ENCODE measurements around the gene ADSS1. TPM values are rescaled to one million over a fixed set of nuclear protein-coding genes. Genes with fewer than 3 reads are reported as not detected.

ADSS1 gene
- total RNA-seq, 1 experiment from 2014 or later: 10.0 TPM

GRCh38 chr14:104717646-104718045 is 6.4 kb upstream of the ADSS1 start (continued):
- TF ChIP-seq, protein P1, sequence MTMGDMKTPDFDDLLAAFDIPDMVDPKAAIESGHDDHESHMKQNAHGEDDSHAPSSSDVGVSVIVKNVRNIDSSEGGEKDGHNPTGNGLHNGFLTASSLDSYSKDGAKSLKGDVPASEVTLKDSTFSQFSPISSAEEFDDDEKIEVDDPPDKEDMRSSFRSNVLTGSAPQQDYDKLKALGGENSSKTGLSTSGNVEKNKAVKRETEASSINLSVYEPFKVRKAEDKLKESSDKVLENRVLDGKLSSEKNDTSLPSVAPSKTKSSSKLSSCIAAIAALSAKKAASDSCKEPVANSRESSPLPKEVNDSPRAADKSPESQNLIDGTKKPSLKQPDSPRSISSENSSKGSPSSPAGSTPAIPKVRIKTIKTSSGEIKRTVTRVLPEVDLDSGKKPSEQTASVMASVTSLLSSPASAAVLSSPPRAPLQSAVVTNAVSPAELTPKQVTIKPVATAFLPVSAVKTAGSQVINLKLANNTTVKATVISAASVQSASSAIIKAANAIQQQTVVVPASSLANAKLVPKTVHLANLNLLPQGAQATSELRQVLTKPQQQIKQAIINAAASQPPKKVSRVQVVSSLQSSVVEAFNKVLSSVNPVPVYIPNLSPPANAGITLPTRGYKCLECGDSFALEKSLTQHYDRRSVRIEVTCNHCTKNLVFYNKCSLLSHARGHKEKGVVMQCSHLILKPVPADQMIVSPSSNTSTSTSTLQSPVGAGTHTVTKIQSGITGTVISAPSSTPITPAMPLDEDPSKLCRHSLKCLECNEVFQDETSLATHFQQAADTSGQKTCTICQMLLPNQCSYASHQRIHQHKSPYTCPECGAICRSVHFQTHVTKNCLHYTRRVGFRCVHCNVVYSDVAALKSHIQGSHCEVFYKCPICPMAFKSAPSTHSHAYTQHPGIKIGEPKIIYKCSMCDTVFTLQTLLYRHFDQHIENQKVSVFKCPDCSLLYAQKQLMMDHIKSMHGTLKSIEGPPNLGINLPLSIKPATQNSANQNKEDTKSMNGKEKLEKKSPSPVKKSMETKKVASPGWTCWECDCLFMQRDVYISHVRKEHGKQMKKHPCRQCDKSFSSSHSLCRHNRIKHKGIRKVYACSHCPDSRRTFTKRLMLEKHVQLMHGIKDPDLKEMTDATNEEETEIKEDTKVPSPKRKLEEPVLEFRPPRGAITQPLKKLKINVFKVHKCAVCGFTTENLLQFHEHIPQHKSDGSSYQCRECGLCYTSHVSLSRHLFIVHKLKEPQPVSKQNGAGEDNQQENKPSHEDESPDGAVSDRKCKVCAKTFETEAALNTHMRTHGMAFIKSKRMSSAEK (CRISPR knock-in tag; IDR thresholded peaks at IDR 0.05; ENCODE audit: borderline replicate concordance): no peak
- TF ChIP-seq NR2C2 (CRISPR knock-in tag; IDR thresholded peaks at IDR 0.05) (no peak), ZNF263 (CRISPR knock-in tag; IDR thresholded peaks at IDR 0.05; ENCODE audit: low read depth) (no peak), HMGA2 (CRISPR knock-in tag; IDR thresholded peaks at IDR 0.05) (no peak), PREB (CRISPR knock-in tag; IDR thresholded peaks at IDR 0.05; ENCODE audit: borderline replicate concordance) (no peak), USF1 (CRISPR knock-in tag; IDR thresholded peaks at IDR 0.05) (no peak), ESRRA (CRISPR knock-in tag; IDR thresholded peaks at IDR 0.05; ENCODE audit: borderline replicate concordance) (no peak), IRF2 (CRISPR knock-in tag; IDR thresholded peaks at IDR 0.05; ENCODE audit: borderline replicate concordance, low read depth) (no peak), GABPB1 (CRISPR knock-in tag; IDR thresholded peaks at IDR 0.05) (no peak), TP53 (CRISPR knock-in tag; IDR thresholded peaks at IDR 0.05) (no peak), EMX1 (CRISPR knock-in tag; IDR thresholded peaks at IDR 0.05) (no peak)
- TF ChIP-seq, protein P2, sequence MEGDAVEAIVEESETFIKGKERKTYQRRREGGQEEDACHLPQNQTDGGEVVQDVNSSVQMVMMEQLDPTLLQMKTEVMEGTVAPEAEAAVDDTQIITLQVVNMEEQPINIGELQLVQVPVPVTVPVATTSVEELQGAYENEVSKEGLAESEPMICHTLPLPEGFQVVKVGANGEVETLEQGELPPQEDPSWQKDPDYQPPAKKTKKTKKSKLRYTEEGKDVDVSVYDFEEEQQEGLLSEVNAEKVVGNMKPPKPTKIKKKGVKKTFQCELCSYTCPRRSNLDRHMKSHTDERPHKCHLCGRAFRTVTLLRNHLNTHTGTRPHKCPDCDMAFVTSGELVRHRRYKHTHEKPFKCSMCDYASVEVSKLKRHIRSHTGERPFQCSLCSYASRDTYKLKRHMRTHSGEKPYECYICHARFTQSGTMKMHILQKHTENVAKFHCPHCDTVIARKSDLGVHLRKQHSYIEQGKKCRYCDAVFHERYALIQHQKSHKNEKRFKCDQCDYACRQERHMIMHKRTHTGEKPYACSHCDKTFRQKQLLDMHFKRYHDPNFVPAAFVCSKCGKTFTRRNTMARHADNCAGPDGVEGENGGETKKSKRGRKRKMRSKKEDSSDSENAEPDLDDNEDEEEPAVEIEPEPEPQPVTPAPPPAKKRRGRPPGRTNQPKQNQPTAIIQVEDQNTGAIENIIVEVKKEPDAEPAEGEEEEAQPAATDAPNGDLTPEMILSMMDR (IDR thresholded peaks at IDR 0.05): no peak
- TF ChIP-seq, protein P3, sequence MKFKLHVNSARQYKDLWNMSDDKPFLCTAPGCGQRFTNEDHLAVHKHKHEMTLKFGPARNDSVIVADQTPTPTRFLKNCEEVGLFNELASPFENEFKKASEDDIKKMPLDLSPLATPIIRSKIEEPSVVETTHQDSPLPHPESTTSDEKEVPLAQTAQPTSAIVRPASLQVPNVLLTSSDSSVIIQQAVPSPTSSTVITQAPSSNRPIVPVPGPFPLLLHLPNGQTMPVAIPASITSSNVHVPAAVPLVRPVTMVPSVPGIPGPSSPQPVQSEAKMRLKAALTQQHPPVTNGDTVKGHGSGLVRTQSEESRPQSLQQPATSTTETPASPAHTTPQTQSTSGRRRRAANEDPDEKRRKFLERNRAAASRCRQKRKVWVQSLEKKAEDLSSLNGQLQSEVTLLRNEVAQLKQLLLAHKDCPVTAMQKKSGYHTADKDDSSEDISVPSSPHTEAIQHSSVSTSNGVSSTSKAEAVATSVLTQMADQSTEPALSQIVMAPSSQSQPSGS (CRISPR knock-in tag; IDR thresholded peaks at IDR 0.05; ENCODE audit: borderline replicate concordance, low read depth): no peak

- Mint-ChIP-seq H3K36me3 (peaks cover 2% of the 10 kb centered on the region; the same call in 1 of the 2 replicates), H3K4me1 (no peaks in the 10 kb centered on the region), H3K27me3 (ENCODE audit: low read depth) (no peaks in the 10 kb centered on the region), H3K9me3 (no peaks in the 10 kb centered on the region), H3K4me3 (no peak overlapping the region), H3K27ac (0 out of 2 replicates have a peak overlapping the region, but pooled peaks have one; percentile 50)
- ChIA-PET POLR2A (no interaction called here), CTCF (no interaction called here)
- DNase-seq (ENCODE audit: low spot score) (no peak), ATAC-seq (no peak)
- TF ChIP-seq TEAD4 (CRISPR knock-in tag; IDR thresholded peaks at IDR 0.05) (no peak), ATF3 (CRISPR knock-in tag; conservative IDR thresholded peaks at IDR 0.05) (no peak), EMX1 (CRISPR knock-in tag; IDR thresholded peaks at IDR 0.05) (no peak), GRHL2 (CRISPR knock-in tag; IDR thresholded peaks at IDR 0.05; ENCODE audit: insufficient replicate concordance, severe bottlenecking) (no peak), SOX15 (CRISPR knock-in tag; IDR thresholded peaks at IDR 0.05) (no peak), NR1H2 (CRISPR knock-in tag; IDR thresholded peaks at IDR 0.05) (no peak), PRDM15 (CRISPR knock-in tag; IDR thresholded peaks at IDR 0.05) (no peak), TP53 (CRISPR knock-in tag; IDR thresholded peaks at IDR 0.05) (no peak), ETV6 (CRISPR knock-in tag; IDR thresholded peaks at IDR 0.05) (no peak)
Measured at GRCh38 chr14:104718147-104718546, 5.9 kb upstream of the ADSS1 start.
